Measurements from ENCODE around the gene TTLL11.

DNA sequence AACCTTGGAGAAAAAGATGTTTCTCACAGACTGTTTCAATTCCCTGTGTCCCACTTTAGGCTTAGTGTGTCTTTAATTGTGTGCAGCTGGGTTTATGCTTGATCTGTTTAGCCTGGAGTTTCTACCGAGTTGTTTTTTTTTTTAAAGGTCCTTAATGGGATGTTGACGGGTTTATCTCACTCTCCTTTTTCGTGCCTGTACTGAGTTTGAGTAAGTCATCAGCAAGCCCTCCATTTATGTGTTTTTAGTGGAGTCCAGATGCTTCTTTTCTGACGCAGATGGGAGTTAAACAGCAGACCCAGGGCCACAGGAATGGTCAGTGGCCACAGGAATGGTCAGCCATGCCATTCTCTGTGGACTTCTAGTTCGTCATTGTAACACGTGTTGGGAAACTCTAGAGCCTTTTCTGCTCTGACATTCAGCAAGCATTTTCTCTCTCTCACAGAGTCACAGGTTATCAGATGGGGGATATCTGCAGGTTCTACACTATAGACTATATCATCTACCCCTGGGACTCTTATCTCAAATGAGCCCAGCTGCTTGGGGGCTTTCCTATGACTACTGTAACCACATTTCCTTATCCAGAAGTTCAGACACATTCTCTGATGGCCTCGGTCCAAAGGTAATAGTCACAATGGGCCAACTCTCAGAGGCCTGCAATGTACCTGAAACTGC lies 190.5 kb downstream of the TTLL11 start:
- TF ChIP-seq, protein P1, sequence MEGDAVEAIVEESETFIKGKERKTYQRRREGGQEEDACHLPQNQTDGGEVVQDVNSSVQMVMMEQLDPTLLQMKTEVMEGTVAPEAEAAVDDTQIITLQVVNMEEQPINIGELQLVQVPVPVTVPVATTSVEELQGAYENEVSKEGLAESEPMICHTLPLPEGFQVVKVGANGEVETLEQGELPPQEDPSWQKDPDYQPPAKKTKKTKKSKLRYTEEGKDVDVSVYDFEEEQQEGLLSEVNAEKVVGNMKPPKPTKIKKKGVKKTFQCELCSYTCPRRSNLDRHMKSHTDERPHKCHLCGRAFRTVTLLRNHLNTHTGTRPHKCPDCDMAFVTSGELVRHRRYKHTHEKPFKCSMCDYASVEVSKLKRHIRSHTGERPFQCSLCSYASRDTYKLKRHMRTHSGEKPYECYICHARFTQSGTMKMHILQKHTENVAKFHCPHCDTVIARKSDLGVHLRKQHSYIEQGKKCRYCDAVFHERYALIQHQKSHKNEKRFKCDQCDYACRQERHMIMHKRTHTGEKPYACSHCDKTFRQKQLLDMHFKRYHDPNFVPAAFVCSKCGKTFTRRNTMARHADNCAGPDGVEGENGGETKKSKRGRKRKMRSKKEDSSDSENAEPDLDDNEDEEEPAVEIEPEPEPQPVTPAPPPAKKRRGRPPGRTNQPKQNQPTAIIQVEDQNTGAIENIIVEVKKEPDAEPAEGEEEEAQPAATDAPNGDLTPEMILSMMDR (conservative IDR thresholded peaks at IDR 0.05; ENCODE audit: low read length): no peak
- TF ChIP-seq EZH2phosphoT487 (IDR thresholded peaks at IDR 0.05; ENCODE audit: borderline replicate concordance, low read depth, low read length): no peak
